A673 (cell line): ENCODE results near the gene DEXI. TPM values are rescaled to one million over a fixed set of nuclear protein-coding genes. Genes with fewer than 3 reads are reported as not detected.

Source experiments
- BruUV-seq: library from RNA; stranded (reverse); fragments of 400-500 nt; replicated peaks from 2 replicates; lab custom pipeline; 2021; lab: Mats Ljungman, UMichigan
- CTCF ChIA-PET: fragments of 300-600 bp; sonication (Branson Sonifier 250); formaldehyde crosslinking; loops from one replicate; lab custom pipeline; 2022; ENCODE audit warnings: antibody characterized with exemption; lab: Charles Lee
- POLR2A ChIA-PET: fragments of 300-600 bp; sonication (Branson Sonifier 250); formaldehyde crosslinking; loops from one replicate; lab custom pipeline; 2022; ENCODE audit warnings: antibody characterized with exemption; ENCODE audit not compliant: low non-redundant PET; lab: Charles Lee
- DNase-seq: peaks from one replicate; pipeline ENCODE4 v3.0.0-alpha.2; 2015; ENCODE audit warnings: low spot score
- H3K27ac ChIP-seq: fragments of 200-600 bp; sonication (generic); 2 replicates; pipeline ENCODE4 v1.5.1; 2016; ENCODE audit warnings: mixed run types, low read depth, mild to moderate bottlenecking, mixed read lengths, antibody characterized with exemption, low read length; ENCODE audit not compliant: poor library complexity, severe bottlenecking
- H3K27me3 ChIP-seq: fragments of 200-600 bp; sonication (generic); replicated peaks from 2 replicates; pipeline ENCODE4 v1.6.1; 2017; ENCODE audit warnings: mixed run types, low read depth, mild to moderate bottlenecking, mixed read lengths, antibody characterized with exemption, low read length; ENCODE audit not compliant: insufficient read depth, poor library complexity
- H3K36me3 ChIP-seq: fragments of 200-600 bp; sonication (generic); 2 replicates; pipeline ENCODE4 v1.6.1; 2016; ENCODE audit warnings: mixed run types, mild to moderate bottlenecking, mixed read lengths, antibody characterized with exemption, low read length; ENCODE audit not compliant: insufficient read depth, poor library complexity, severe bottlenecking
- H3K4me1 ChIP-seq: fragments of 200-600 bp; sonication (generic); 2 replicates; pipeline ENCODE4 v1.6.1; 2017; ENCODE audit warnings: mixed run types, mild to moderate bottlenecking, mixed read lengths, antibody characterized with exemption, low read length; ENCODE audit not compliant: insufficient read depth, poor library complexity, severe bottlenecking
- H3K4me3 ChIP-seq: fragments of 200-600 bp; sonication (generic); 2 replicates; pipeline ENCODE4 v1.5.1; 2016; ENCODE audit warnings: low read depth, mixed run types, mild to moderate bottlenecking, mixed read lengths, low read length; ENCODE audit not compliant: poor library complexity, severe bottlenecking
- H3K9me3 ChIP-seq: fragments of 200-600 bp; sonication (generic); 2 replicates; pipeline ENCODE4 v1.6.1; 2016; ENCODE audit warnings: mixed run types, low read depth, mild to moderate bottlenecking, mixed read lengths, antibody characterized with exemption, low read length; ENCODE audit not compliant: poor library complexity, severe bottlenecking
- CTCF ChIP-seq: fragments of 300-800, 200-600 bp; sonication (generic); conservative IDR thresholded peaks from 2 replicates; pipeline ENCODE4 v1.5.1; 2017; ENCODE audit warnings: low read depth, mild to moderate bottlenecking, antibody characterized with exemption, low read length, moderate library complexity, mixed read lengths
- EZH2 ChIP-seq: fragments of 200-600 bp; sonication (generic); IDR thresholded peaks from 2 replicates; pipeline ENCODE4 v1.6.1; 2017; ENCODE audit warnings: borderline replicate concordance, low read depth, mild to moderate bottlenecking, mixed read lengths, antibody characterized with exemption, low read length; ENCODE audit not compliant: poor library complexity, severe bottlenecking
- intact Hi-C: fragments of 100-400 bp; cut with micrococcal nuclease; formaldehyde crosslinking; loops from one replicate; pipeline ENCODE4 v1.10.0; 2022; ENCODE audit not compliant: unreplicated experiment
- total RNA-seq: library from RNA; stranded (reverse); gene quantifications from 2 replicates; pipeline ENCODE4 v1.2.3, GENCODE V29; 2021

Gene DEXI
- total RNA-seq, 1 experiment from 2014 or later, result 30.7 TPM

GRCh38 chr16:10984509-10984908 lies 42.2 kb upstream of the DEXI start:
- Histone ChIP-seq H3K27me3 (no peaks in the 10 kb centered on the region), H3K36me3 (no peaks in the 10 kb centered on the region), H3K4me1 (no peaks in the 10 kb centered on the region), H3K27ac (no peak overlapping the region), H3K4me3 (no peak overlapping the region), H3K9me3 (no peaks in the 10 kb centered on the region)
- ChIA-PET POLR2A (no interaction called here), CTCF (no interaction called here)
- BruUV-seq, result no TSS peak
- intact Hi-C loops, result no loop called here
- no peak for DNase-seq
- no peak for TF ChIP-seq EZH2
- TF ChIP-seq CTCF, result no peak

- no peak for DNase-seq
- POLR2A ChIA-PET, result no interaction called here
- Histone ChIP-seq H3K27me3 (no peaks in the 10 kb centered on the region), H3K27ac (no peak overlapping the region), H3K36me3 (no peaks in the 10 kb centered on the region), H3K9me3 (no peaks in the 10 kb centered on the region), H3K4me1 (no peaks in the 10 kb centered on the region), H3K4me3 (no peak overlapping the region)
- CTCF ChIA-PET, result no interaction called here
- intact Hi-C loops, result no loop called here
- no TSS peak for BruUV-seq
- TF ChIP-seq EZH2 (no peak), CTCF (0 out of 2 replicates have a peak, but pooled peaks have one; percentile 15)
Observed at GRCh38 chr16:10983159-10983558, 40.9 kb upstream of the DEXI start.

GRCh38 chr16:10982465-10983150 lies 40.3 kb upstream of the DEXI start:
- TF ChIP-seq CTCF (no peak), EZH2 (no peak)

More at GRCh38 chr16:10982465-10983150, 40.3 kb upstream of the DEXI start:
- no peaks in the 10 kb centered on the region for H3K4me1 ChIP-seq
- no TSS peak for BruUV-seq
- no peaks in the 10 kb centered on the region for H3K27me3 ChIP-seq
- POLR2A ChIA-PET, result no interaction called here
- H3K9me3 ChIP-seq, result no peaks in the 10 kb centered on the region
- no peak overlapping the region for H3K27ac ChIP-seq
- H3K4me3 ChIP-seq, result no peak overlapping the region
- DNase-seq, result no peak
- intact Hi-C loops, result no loop called here
- H3K36me3 ChIP-seq, result no peaks in the 10 kb centered on the region
- CTCF ChIA-PET, result no interaction called here
